GM18861 (cell line): ENCODE measurements around the gene FHOD3.

Experiments
- ATAC-seq: cut with Tn5 transposase; IDR thresholded peaks from one replicate; pipeline ENCODE4 v1.9.1; 2021; ENCODE audit not compliant: unreplicated experiment

Gene FHOD3

DNA sequence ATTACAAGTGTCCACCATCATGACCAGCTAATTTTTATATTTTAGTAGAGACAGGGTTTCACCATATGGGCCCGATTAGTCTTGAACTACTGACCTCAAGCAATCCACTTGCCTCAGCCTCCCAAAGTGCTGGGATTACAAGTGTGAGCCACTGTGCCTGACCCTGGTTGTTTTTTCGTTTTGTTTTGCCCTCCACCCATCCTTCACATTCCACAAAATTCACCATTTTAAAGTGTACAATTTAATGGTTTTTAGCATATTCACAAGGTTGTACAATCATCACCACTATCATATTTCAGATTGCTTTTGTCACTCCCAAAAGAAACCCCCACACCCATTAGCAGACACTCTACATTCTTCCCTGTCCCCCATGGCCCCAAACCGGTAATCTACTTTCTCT is 316.3 kb downstream of the FHOD3 start:
- ATAC-seq = no peak

DNA sequence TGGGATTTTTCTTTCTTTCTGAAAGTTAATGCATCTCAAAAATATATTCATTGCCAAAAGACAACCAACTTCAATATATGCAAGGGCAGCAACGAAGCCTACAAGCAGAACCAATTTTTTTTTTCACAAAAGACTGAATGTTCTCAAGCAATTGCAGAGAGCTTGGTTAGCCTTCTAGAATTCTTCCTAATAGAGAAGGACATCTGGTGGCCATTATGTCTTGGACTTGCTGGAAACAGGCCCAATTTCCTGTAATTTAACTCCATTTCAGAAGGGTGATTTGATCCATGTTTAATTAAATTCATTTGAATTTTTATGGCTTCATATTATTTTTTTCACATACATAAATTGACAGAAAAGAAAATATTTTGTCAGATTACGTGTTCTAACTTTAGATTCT is 323.3 kb downstream of the FHOD3 start:
- ATAC-seq = no peak

DNA sequence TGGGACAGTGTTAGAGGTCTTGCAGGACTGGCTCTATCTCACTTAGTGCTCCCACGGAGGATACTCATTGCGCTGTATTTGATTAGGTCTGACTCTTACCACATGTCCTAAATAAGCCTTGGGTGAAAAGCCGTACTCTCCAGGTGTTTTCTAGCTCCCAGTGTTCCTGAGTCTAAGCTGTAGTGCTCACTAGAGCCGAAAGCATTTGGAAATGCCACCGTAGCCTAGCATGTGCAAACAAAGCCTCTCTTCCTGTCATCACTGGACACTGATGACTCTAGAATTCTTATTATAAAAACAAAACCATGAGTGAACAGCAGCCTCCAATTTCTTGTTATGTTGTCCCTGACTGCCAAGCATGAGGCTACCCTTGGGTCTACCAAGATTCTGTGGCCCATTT is 325.1 kb downstream of the FHOD3 start:
- no peak for ATAC-seq

DNA sequence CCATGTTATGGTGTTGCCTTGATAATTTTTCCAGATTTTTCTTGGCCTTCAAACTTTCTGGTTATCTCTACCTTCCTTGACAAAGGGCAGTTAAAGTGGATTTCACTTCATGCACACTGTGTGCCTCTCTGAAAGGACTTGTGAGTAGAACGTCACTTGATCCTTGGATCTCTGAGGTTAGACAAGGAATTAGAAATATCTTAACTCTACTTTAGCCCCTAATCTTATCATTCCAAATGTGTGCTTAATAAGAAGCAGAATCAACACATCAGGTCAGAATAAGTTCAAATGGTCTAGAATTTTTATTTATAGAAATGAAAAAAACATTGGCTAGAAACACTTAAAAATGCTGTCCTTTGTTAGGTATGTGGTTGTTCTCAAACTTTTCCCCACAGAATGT is 325.6 kb downstream of the FHOD3 start:
- ATAC-seq = no peak

DNA sequence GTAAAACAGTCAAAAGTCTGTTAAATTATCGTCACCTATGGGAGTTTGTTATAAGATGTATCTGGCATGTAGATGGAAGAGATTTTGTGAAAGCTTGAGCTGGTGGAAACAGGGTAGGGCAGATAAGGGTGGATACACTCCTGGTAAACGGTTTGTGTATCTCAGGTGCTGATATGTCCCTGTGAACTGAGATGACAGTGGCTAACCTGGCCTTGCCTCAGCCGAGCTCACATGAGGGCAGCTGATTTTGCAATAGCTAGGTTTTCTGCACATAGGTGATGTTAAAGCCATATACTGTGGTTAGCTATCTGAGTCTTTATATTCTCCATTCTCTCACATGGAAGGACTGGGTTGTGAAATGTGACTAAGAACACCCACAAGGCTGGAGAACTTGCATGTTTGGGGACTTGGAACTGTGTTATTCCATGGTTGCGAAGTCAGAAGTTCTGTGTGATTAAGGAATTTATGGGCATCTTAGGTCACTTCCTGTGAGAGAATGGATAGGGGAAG is 326.2 kb downstream of the FHOD3 start:
- ATAC-seq = no peak

DNA sequence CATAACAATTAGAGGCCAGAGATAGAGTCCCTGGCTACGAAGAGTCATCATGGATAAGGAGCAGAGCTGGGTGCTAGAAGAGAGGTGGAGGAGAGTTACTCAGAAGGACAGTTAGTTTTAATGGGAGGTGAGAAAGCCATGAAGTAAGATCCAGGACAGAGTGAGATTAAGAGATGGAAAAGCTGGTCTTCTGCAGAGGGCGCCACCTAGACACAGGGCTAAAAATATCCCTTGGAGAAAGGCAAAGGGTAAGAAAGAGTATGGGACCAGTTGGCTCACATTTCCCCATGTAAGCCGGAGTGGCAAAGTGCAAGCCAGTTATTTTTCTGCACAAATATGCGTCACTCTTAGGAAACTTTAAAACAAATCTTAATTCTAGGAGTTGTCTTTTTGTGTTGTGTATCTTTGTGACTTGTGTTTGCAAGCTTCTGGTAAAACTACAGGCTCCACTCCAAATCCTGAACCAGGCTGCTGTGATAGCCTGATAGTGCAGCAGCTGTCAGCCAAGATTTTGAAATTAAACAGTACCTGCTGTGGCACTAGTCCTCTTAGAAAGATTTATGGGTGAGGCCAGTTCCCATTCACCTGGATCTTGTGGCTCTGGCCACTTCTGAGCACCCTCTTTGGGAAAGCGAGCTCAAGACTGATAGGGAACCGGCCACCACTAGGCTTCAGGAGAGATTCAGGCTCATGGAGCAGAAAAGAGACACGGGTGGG is 327.1 kb downstream of the FHOD3 start:
- no peak for ATAC-seq

DNA sequence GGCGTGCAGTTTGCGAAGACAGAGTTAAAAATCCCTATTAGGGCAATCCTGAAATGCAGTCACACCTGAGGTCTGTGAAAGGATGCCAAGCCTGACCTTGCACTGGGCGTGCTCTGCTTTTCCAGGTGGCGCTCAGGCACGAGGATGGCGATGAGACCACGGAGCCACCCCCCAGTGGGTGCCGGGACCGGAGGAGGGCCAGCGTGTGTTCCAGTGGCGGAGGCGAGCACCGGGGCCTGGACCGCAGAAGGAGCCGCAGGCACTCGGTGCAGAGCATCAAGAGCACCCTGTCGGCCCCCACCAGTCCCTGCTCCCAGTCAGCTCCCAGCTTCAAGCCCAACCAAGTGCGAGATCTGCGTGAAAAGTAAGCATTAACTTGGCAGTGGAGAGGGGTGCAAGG is 327.9 kb downstream of the FHOD3 start:
- ATAC-seq = no peak

DNA sequence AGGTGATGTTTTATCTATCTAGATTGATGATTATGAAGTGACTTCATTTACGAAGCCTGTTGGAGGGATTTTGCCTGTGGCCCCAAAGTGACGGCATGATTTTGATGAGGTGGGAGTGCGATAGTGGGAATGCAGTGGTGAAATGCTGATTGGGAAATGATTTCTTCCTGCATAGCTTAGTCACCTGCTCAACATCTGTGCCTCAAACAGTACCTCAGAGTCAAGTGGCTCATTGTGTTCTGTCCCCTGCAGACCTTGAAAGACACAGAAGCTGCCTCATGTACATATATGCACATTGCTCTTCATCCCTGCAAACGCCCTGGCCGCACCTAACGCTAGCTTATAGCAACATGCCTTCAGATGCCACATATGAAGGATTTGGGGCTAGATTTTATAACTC is 330.1 kb downstream of the FHOD3 start:
- no peak for ATAC-seq

DNA sequence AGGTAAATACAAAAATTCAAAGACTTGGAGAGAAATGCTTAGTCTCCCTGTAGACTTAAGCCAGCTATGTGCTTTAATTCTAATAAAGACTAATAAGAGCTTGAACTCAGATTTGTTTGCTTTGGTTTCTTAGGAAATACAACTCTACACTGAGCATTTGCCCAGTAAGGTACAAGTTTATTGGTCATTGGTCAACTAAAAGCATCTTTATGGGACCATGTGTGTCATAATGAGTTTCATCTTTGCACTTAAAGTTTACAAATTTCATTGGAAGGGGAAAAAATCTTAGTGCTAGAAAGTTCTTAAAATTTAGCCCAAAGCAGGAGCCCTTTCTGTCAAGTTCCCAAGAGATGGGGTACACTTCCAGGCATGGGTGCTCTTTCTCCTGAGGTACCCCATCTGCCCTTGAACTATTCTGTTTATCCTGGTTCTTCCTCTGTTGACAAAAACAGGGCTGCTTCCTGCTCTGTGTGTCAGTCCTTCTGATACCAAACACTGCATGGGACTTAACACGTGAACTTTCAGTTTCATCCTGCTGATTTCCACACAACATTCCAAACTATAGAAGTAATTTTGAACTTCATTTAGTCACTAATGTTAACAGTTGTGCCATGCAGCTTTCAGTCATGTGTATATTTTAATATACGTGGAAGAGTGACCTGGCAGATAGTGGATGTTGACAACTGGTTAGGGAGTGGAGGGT is 331.1 kb downstream of the FHOD3 start:
- ATAC-seq = no peak

DNA sequence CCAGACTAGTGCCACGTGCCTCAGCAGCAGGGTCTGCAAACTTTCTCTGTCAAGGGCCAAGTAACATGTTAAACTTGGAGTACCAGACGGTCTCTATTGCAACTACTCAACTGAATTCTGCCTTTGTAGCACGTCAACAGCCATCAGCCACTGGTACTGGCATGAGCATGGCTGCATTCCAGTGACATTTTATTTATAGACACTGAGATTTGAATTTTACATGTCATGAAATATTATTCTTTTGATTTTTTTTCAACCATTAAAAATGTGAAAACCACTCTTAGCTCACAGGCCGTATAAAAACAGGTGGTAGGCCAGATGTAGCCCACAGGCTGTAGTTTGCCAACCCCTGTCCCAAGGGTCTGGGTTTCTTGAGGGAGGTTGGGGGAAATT is 331.6 kb downstream of the FHOD3 start:
- ATAC-seq = no peak

DNA sequence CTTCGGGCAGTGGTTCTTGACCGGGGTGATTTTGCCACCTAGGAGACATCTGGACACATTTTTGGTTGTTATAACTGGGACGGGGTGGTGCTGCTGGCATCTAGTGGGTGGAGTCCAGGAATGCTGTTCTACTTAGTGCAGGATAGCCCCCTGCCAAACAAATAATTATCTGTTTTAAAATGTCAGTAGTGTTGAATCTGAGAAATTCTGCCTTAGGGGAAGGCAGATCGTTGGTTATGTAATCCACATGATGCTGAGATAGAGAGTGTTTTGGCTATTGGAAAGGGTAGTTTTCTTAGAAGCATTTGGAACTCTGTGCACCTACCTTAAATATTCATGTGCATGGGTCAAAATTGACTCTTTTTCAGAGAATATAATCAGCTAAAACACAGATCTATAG is 332.3 kb downstream of the FHOD3 start:
- ATAC-seq = no peak

DNA sequence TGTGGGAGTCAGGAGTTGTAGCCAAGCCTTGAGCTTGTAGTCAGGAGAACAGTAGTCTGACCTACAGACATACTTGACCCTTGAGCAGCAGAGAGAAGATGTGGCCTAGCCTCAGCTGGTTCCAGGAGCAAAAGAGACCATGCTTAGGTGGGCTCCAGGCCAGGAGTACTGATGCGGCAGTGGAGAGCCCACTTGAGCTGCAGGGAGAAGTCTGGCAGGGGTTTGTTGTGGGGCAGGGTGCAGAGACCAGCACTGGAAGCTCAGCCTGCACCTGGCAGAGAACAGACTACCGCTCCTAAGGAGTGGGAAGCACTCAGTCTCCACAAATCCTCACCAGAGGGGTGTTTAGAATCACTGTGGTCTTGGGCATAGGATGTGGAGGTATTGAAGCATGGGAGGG is 333.4 kb downstream of the FHOD3 start:
- ATAC-seq = no peak

DNA sequence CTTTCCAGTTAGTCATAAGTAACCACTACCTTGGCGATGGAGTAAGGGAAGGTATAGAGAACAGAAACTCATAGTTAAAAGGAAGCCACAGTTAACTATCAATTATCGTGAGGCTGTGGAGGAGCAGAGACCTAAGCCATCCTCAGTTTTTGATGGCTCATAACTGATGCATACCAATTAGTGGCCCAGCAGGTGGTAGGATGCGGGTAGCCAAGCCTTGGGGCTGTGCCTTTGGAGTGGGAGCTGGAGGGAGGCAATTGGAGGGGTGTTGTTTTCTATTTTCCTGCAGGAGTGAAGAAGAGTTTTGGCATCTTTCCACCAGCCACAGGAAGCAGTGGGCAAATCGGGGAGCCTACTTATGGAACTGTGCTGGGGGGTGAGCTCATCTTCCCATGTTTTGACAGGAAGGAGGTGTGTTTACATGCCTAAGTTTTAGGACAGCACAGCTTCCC is 336.5 kb downstream of the FHOD3 start:
- no peak for ATAC-seq

DNA sequence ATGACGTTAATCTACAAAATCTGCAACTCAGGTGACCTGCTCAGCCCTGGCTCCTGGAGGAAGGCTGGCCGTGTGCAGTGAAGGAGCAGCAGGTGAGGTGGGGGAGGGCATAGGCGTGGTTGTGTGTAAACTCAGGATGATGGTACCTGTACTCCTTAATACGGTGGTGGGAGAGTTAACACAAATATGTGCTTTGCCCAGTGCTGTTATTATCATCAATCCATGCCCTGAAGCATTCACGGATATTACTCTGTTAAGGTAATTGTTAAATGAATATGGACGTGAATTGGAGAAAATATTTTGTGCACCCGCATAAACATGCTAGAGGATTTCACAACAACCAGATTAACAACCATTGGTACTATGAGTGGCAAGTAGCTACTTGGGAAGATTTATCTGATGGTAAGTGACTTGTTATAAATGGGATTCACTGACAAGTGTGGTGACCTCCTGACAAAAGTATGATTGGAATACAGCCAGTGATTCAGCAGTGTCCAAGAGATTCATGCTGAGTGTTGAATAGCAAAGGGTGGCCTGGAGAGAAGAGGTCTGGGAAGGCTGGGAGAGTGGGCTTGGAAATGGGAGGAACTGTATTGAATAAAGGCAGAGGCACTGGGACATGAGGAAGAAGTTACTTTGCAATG is 337.2 kb downstream of the FHOD3 start:
- no peak for ATAC-seq

DNA sequence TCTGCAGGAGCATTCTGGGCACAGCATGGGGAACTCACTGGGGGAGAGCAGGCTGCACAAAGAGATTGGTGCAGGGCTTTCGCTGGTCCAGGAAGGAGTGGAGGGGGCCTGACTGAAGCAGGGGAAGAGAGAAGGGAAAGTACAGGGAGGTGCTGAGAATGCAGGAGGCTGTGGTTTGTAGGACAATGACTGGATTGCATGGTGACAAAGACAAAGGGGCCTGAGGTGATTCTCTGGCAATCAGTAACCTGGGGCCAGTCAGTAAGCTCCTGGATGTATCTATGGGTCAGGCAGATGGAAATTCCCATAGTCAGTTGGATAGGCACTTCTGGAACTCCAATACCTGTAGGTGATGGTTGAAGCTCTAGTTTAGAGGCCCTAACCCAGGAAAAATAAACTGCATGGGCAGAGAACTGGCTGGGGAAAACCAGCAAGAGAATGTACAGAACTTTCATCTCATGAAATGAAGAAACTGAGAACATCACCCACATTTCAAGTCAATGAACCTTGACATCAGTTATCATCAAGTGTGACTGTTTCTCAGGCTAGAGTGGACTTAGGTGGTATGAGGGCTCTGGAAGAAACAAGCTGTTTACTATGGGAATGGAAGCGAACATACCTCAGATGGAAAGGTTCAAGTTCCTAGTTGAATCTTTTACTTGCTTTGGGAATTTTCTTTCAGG is 338.0 kb downstream of the FHOD3 start:
- ATAC-seq = peak; percentile 31

DNA sequence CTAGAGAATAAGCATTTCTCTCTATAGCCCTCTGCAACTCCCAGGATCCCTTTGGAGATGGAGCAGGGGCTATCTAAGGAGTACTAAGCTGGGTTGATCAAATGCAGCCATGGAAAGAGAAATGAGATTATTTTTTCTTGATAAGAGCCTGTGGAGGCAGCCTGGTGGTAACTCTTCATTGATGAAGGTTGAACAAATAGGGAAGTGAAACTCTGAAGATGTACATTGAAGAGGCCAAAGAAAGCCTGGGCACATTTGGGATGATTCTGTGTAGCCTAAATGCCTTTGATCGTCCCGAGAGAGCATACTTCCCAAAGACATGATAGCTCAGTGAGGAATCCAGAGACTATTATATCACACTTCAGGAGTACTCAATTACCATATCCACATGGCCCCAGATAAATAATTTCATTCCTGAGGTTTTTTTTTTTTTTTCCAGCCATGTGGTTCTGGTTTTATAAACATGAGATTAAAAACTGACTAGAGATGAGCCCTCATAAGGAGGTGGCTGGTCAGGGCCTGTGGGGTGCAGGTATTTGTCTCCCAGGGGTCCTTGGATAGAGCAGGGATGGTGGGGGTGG is 338.8 kb downstream of the FHOD3 start:
- peak; percentile 30 for ATAC-seq

DNA sequence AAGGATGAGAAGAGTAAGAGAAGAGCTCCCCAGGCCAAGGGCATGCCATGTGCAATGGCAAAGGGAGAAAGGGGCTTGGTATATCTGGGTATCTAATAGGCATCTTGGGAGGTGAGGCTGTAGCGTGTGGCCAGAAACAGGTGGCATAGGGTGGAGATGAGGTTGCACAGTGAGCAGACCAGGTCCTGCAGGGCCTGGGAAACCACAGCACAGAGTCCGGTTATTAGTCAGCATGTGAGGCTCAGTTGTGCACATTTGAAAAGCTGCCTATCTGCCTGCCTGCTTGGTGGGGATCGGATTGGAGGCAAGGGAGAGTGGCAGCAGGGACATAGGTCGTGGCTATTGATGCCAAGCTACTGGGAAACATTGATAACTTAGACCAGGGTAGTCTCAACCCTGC is 340.7 kb downstream of the FHOD3 start:
- peak; percentile 89 for ATAC-seq

DNA sequence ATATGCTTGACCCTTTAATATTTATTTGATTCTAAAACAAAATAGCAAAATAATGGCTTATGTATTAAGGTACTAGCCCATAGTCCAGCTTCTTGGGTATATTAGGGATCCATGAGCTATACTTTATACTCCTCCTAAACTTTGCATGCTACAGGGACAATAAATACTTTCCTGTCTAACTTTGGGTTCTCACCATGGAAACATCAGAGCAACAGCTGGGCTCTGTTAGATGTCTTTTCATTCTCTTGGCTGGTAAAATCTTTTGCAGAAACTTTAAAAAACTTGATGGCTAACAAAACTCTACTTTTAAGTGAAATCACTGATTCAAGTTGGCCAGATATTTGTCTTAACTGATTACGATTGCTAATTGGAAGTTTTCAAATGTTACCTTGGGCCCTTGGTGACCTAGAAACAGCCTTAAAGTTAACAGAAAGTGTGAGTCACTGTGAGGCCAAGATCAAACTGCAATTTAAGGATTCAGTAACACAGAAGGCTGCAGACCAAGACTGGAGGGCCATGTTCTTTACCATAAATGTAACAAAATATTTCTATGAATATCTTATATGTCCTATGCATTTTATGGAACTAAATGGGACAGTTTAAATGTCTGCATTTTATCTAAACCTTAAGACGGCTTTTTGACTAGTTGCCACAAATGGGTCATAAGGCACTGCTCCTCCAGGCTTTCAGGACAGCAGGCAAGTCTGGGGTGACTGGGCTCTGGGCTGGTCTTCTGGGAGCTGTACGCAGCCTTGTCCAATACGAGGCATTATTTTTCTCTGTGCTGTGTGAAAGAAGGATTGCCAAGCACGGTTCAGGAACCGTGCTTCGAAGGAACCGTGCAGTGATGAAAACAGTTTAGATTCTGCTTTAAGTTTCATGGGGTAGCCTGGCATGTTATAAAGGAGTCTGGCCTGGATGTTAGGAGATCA is 342.8 kb downstream of the FHOD3 start:
- no peak for ATAC-seq

DNA sequence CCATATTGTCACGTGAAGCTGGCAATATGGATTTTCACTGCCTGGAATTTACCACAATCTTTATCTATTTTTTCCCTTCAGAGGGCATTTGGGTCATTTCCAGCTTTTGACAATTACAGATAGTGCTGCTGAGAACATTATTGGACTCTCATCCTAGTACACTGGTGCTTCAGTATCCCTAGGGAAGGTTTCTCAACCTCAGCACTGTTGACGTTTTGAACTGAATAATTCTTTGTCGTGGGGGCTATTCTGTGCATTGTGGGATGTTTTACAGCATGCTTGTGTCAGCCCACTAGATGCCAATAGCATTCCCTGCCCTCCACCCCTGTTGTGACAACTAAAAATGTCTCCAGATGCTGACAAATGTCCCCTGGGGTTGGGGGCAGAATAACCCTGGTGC is 345.5 kb downstream of the FHOD3 start:
- ATAC-seq = no peak

DNA sequence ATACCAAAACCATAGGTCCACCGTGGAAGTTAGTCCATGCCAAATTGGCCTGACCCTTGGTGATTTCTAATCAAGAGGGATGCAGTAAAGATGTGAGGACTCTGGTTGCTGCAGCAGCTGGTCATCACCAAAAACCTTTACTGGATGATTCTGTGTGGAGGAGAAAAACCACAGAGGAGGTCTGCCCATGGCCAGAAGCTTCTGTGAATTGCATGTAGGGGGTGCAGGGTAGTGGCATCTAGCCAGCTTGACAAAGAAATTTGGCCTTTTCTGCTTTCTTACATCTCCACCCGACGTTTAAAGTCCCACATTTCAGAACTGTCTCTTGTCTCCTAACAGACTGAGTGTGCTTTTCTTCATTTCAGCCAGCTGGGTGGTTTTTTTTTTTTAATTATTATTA is 351.3 kb downstream of the FHOD3 start:
- no peak for ATAC-seq
